ENCODE results near the gene POU3F1.

The POU3F1 gene

GRCh38 chr1:38003261-38004250 lies 43.0 kb downstream of the POU3F1 start:
- no peak for DNase-seq

GRCh38 chr1:38000529-38001455 lies 45.8 kb downstream of the POU3F1 start:
- DNase-seq = no peak

GRCh38 chr1:38000233-38000528 lies 46.4 kb downstream of the POU3F1 start:
- no peak for DNase-seq

GRCh38 chr1:37999430-38000232 lies 47.0 kb downstream of the POU3F1 start:
- DNase-seq = no peak

- DNase-seq = no peak
These were observed 47.6 kb downstream of the POU3F1 start for GRCh38 chr1:37998913-37999429.

GRCh38 chr1:37998089-37998808 lies 48.3 kb downstream of the POU3F1 start:
- no peak for DNase-seq

- DNase-seq = no peak
These were observed 49.1 kb downstream of the POU3F1 start for GRCh38 chr1:37997256-37998088.

GRCh38 chr1:37995751-37996345 lies 50.7 kb downstream of the POU3F1 start:
- DNase-seq = no peak

- DNase-seq = peak in 2 of 6 experiments; percentile 23 to 30
These were observed 51.6 kb downstream of the POU3F1 start for GRCh38 chr1:37994886-37995566.
